SK-N-SH treated with all-trans-retinoic acid at 6 μM for 48 hours (cell line): ENCODE data around the gene GRAMD1B.

Experiments used
- ATAC-seq: fragments of 200-7000 bp; cut with Tn5 transposase; 3 replicates; pipeline ENCODE4 v1.9.1; 2020; ENCODE audit warnings: mild to moderate bottlenecking, moderate library complexity
- ARNTL ChIP-seq: fragments of 450-650 bp; formaldehyde crosslinking; IDR thresholded peaks from 2 replicates; pipeline ENCODE4 v1.5.0; 2020; ENCODE audit warnings: low read depth, mild to moderate bottlenecking, moderate library complexity, borderline replicate concordance
- BACH2 ChIP-seq: fragments of 250-450 bp; sonication (Bioruptor Pico); IDR thresholded peaks from 2 replicates; pipeline ENCODE4 v1.9.0; 2021; ENCODE audit warnings: mild to moderate bottlenecking, borderline replicate concordance
- CSDC2 ChIP-seq: fragments of 250-450 bp; sonication (Bioruptor Pico); IDR thresholded peaks from 2 replicates; pipeline ENCODE4 v1.5.0; 2020; ENCODE audit warnings: mild to moderate bottlenecking, moderate library complexity
- ESRRG ChIP-seq: fragments of 250-450 bp; sonication (Bioruptor Pico); IDR thresholded peaks from 2 replicates; pipeline ENCODE4 v1.6.1; 2021; ENCODE audit warnings: mild to moderate bottlenecking
- GLIS3 ChIP-seq: fragments of 250-450 bp; sonication (Bioruptor Pico); IDR thresholded peaks from 2 replicates; pipeline ENCODE4 v1.5.0; 2020; ENCODE audit warnings: mild to moderate bottlenecking, moderate library complexity
- ISL1 ChIP-seq: fragments of 250-450 bp; sonication (Bioruptor Pico); IDR thresholded peaks from 2 replicates; pipeline ENCODE4 v2.1.2; 2022; ENCODE audit warnings: mild to moderate bottlenecking, moderate library complexity
- OSR1 ChIP-seq: fragments of 250-450 bp; sonication (Bioruptor Pico); IDR thresholded peaks from 2 replicates; pipeline ENCODE4 v1.8.0; 2022; ENCODE audit warnings: moderate library complexity, mild to moderate bottlenecking, inconsistent platforms
- RARB ChIP-seq: fragments of 250-450 bp; sonication (Bioruptor Pico); IDR thresholded peaks from 2 replicates; pipeline ENCODE4 v1.8.0; 2021; ENCODE audit warnings: mild to moderate bottlenecking, moderate library complexity
- SNAI2 ChIP-seq: fragments of 250-450 bp; sonication (Bioruptor Pico); IDR thresholded peaks from 2 replicates; pipeline ENCODE4 v1.5.0; 2020; ENCODE audit warnings: mild to moderate bottlenecking, moderate library complexity
- ZC3H10 ChIP-seq: fragments of 250-450 bp; sonication (Bioruptor Pico); IDR thresholded peaks from 2 replicates; pipeline ENCODE4 v1.5.1; 2021; ENCODE audit warnings: mild to moderate bottlenecking, moderate library complexity
- ZFP3 ChIP-seq: fragments of 250-450 bp; sonication (Bioruptor Pico); IDR thresholded peaks from 2 replicates; pipeline ENCODE4 v1.5.0; 2020; ENCODE audit warnings: mild to moderate bottlenecking, moderate library complexity
- ZFP30 ChIP-seq: fragments of 450-650 bp; formaldehyde crosslinking; IDR thresholded peaks from 2 replicates; pipeline ENCODE4 v1.5.0; 2022; ENCODE audit warnings: mild to moderate bottlenecking, moderate library complexity
- ZNF565 ChIP-seq: fragments of 450-650 bp; formaldehyde crosslinking; conservative IDR thresholded peaks from 2 replicates; pipeline ENCODE4 v1.5.0; 2020; ENCODE audit warnings: low read depth, mild to moderate bottlenecking, moderate library complexity
- ZNF70 ChIP-seq: fragments of 450-650 bp; formaldehyde crosslinking; IDR thresholded peaks from 2 replicates; pipeline ENCODE4 v1.5.0; 2020; ENCODE audit warnings: mild to moderate bottlenecking, moderate library complexity
- ZNF8 ChIP-seq: fragments of 450-650 bp; formaldehyde crosslinking; IDR thresholded peaks from 2 replicates; pipeline ENCODE4 v1.5.0; 2020; ENCODE audit warnings: mild to moderate bottlenecking, moderate library complexity
- TF ChIP-seq, protein P1 (sequence below): fragments of 250-450 bp; sonication (Bioruptor Pico); IDR thresholded peaks from 2 replicates; pipeline ENCODE4 v1.8.0; 2020; ENCODE audit warnings: mild to moderate bottlenecking, moderate library complexity, borderline replicate concordance
- TF ChIP-seq, protein P2 (sequence below): fragments of 250-450 bp; sonication (Bioruptor Pico); IDR thresholded peaks from 2 replicates; pipeline ENCODE4 v1.5.1; 2021; ENCODE audit warnings: mild to moderate bottlenecking, moderate library complexity
- TF ChIP-seq, protein P3 (sequence below): fragments of 250-450 bp; sonication (Bioruptor Pico); IDR thresholded peaks from 2 replicates; pipeline ENCODE4 v1.5.1; 2020; ENCODE audit warnings: low read depth, mild to moderate bottlenecking, moderate library complexity
- TF ChIP-seq, protein P4 (sequence below): fragments of 250-450 bp; sonication (Bioruptor Pico); IDR thresholded peaks from 2 replicates; pipeline ENCODE4 v1.8.0; 2021; ENCODE audit warnings: low read depth, mild to moderate bottlenecking, moderate library complexity, borderline replicate concordance
- TF ChIP-seq, protein P5 (sequence below): fragments of 250-450 bp; sonication (Bioruptor Pico); IDR thresholded peaks from 2 replicates; pipeline ENCODE4 v1.5.0; 2020; ENCODE audit warnings: mild to moderate bottlenecking, moderate library complexity

Gene GRAMD1B

DNA sequence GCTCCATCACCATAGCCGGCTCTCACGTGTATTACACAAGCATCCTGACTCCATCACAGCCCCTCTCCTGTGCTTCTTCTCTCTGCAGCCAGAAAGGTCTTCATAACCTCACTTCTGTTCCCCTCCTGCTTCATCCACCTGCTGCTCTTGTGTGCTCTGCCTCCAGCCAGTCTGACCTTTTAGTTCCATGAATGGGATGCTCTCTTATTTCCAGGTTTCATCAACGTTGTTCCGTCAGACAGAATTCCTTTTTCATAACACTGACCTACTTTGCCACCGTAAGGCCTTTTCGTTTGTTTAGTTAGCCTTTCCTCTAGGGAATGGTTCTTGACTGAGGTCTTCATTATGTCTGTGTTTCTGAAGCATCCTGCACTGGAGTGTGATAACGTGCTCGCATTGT, 18.8 kb downstream of the GRAMD1B start (continued):
- TF ChIP-seq, protein P1, sequence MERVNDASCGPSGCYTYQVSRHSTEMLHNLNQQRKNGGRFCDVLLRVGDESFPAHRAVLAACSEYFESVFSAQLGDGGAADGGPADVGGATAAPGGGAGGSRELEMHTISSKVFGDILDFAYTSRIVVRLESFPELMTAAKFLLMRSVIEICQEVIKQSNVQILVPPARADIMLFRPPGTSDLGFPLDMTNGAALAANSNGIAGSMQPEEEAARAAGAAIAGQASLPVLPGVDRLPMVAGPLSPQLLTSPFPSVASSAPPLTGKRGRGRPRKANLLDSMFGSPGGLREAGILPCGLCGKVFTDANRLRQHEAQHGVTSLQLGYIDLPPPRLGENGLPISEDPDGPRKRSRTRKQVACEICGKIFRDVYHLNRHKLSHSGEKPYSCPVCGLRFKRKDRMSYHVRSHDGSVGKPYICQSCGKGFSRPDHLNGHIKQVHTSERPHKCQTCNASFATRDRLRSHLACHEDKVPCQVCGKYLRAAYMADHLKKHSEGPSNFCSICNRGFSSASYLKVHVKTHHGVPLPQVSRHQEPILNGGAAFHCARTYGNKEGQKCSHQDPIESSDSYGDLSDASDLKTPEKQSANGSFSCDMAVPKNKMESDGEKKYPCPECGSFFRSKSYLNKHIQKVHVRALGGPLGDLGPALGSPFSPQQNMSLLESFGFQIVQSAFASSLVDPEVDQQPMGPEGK (CRISPR knock-in tag), result no peak
- TF ChIP-seq, protein P2, sequence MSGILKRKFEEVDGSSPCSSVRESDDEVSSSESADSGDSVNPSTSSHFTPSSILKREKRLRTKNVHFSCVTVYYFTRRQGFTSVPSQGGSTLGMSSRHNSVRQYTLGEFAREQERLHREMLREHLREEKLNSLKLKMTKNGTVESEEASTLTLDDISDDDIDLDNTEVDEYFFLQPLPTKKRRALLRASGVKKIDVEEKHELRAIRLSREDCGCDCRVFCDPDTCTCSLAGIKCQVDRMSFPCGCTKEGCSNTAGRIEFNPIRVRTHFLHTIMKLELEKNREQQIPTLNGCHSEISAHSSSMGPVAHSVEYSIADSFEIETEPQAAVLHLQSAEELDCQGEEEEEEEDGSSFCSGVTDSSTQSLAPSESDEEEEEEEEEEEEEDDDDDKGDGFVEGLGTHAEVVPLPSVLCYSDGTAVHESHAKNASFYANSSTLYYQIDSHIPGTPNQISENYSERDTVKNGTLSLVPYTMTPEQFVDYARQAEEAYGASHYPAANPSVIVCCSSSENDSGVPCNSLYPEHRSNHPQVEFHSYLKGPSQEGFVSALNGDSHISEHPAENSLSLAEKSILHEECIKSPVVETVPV (CRISPR knock-in tag), result no peak
- TF ChIP-seq RARB (CRISPR knock-in tag), result no peak
- no peak for TF ChIP-seq ARNTL (CRISPR knock-in tag)
- TF ChIP-seq ZFP3 (CRISPR knock-in tag), result no peak
- TF ChIP-seq ZFP30 (CRISPR knock-in tag), result no peak

DNA sequence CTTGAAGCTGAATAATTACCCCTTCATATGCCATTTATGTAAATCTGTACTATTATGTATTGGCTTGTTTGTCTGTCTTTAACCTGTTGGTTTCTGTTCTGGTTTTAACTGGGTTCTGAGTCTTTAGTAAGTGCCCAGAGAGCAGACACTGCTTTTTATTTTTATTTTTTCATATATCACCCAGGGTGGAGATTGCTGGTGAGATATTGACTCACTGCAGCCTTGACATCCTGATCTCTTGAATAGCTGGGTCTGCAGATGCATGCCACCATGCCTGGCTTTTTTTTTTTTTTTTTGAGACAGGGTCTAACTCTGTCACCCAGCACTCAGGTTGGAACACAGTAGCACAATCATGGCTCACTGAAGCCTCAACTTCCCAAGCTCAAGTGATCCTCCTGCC, 19.4 kb downstream of the GRAMD1B start:
- no peak for TF ChIP-seq GLIS3 (CRISPR knock-in tag)
- no peak for TF ChIP-seq ZC3H10
- TF ChIP-seq, protein P3, sequence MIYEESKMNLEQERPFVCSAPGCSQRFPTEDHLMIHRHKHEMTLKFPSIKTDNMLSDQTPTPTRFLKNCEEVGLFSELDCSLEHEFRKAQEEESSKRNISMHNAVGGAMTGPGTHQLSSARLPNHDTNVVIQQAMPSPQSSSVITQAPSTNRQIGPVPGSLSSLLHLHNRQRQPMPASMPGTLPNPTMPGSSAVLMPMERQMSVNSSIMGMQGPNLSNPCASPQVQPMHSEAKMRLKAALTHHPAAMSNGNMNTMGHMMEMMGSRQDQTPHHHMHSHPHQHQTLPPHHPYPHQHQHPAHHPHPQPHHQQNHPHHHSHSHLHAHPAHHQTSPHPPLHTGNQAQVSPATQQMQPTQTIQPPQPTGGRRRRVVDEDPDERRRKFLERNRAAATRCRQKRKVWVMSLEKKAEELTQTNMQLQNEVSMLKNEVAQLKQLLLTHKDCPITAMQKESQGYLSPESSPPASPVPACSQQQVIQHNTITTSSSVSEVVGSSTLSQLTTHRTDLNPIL (CRISPR knock-in tag), result no peak
- no peak for TF ChIP-seq OSR1
- no peak for TF ChIP-seq ESRRG (CRISPR knock-in tag)
- TF ChIP-seq ISL1 (CRISPR knock-in tag), result no peak
- TF ChIP-seq ZNF8 (CRISPR knock-in tag), result no peak
- TF ChIP-seq, protein P2 (CRISPR knock-in tag), result no peak
- TF ChIP-seq, protein P4, sequence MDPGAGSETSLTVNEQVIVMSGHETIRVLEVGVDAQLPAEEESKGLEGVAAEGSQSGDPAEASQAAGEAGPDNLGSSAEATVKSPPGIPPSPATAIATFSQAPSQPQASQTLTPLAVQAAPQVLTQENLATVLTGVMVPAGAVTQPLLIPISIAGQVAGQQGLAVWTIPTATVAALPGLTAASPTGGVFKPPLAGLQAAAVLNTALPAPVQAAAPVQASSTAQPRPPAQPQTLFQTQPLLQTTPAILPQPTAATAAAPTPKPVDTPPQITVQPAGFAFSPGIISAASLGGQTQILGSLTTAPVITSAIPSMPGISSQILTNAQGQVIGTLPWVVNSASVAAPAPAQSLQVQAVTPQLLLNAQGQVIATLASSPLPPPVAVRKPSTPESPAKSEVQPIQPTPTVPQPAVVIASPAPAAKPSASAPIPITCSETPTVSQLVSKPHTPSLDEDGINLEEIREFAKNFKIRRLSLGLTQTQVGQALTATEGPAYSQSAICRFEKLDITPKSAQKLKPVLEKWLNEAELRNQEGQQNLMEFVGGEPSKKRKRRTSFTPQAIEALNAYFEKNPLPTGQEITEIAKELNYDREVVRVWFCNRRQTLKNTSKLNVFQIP (CRISPR knock-in tag), result no peak
- no peak for ATAC-seq

DNA sequence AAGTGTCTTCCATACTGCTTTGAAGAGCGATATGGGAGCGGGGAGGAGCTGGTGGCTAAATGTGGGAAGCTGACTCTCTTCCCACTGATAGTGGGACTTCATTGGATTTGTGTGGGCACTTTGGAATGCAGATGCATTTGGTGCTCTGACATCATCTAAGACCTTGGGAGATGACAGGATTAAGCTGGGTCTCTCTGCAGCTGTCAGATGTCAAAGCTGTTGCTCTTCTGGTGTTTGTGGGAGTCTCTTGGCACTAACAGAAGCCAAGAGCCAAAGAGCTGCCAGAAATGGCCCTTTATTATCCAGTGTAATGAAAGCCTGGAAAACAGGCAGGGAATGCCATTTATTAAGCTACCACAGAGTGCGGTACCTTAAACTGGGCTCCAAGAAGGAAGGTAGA, 20.6 kb downstream of the GRAMD1B start:
- TF ChIP-seq ZFP3 (CRISPR knock-in tag), result no peak
- no peak for TF ChIP-seq ARNTL (CRISPR knock-in tag)
- TF ChIP-seq, protein P1 (CRISPR knock-in tag), result no peak
- TF ChIP-seq, protein P5, sequence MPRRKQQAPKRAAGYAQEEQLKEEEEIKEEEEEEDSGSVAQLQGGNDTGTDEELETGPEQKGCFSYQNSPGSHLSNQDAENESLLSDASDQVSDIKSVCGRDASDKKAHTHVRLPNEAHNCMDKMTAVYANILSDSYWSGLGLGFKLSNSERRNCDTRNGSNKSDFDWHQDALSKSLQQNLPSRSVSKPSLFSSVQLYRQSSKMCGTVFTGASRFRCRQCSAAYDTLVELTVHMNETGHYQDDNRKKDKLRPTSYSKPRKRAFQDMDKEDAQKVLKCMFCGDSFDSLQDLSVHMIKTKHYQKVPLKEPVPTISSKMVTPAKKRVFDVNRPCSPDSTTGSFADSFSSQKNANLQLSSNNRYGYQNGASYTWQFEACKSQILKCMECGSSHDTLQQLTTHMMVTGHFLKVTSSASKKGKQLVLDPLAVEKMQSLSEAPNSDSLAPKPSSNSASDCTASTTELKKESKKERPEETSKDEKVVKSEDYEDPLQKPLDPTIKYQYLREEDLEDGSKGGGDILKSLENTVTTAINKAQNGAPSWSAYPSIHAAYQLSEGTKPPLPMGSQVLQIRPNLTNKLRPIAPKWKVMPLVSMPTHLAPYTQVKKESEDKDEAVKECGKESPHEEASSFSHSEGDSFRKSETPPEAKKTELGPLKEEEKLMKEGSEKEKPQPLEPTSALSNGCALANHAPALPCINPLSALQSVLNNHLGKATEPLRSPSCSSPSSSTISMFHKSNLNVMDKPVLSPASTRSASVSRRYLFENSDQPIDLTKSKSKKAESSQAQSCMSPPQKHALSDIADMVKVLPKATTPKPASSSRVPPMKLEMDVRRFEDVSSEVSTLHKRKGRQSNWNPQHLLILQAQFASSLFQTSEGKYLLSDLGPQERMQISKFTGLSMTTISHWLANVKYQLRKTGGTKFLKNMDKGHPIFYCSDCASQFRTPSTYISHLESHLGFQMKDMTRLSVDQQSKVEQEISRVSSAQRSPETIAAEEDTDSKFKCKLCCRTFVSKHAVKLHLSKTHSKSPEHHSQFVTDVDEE (CRISPR knock-in tag), result no peak
- TF ChIP-seq BACH2 (CRISPR knock-in tag), result no peak
- no peak for TF ChIP-seq SNAI2 (CRISPR knock-in tag)
- no peak for TF ChIP-seq RARB (CRISPR knock-in tag)
- TF ChIP-seq ZFP30 (CRISPR knock-in tag), result no peak
- TF ChIP-seq ISL1 (CRISPR knock-in tag), result no peak
- no peak for TF ChIP-seq OSR1
- TF ChIP-seq ZNF8 (CRISPR knock-in tag), result no peak
- TF ChIP-seq ESRRG (CRISPR knock-in tag), result no peak
- TF ChIP-seq CSDC2 (CRISPR knock-in tag), result no peak
- TF ChIP-seq, protein P4 (CRISPR knock-in tag), result no peak
- TF ChIP-seq ZC3H10, result no peak
- TF ChIP-seq ZNF565 (CRISPR knock-in tag), result no peak
- no peak for TF ChIP-seq ZNF70 (CRISPR knock-in tag)
- no peak for TF ChIP-seq GLIS3 (CRISPR knock-in tag)
- no peak; the same call in 2 of the 3 replicates for ATAC-seq
